Coronary artery (tissue), 2 donors: ENCODE data around the gene CCNA1.

Experiments
- DNase-seq: peaks from one replicate; pipeline ENCODE4 v3.0.0-alpha.2; 2017; ENCODE audit warnings: low spot score
- H3K27ac ChIP-seq, 2 donors: fragments of 200-600 bp; sonication (generic); one replicate each; pipeline ENCODE4 v1.5.1; 2016 to 2019
- H3K4me3 ChIP-seq: fragments of 200-600 bp; sonication (generic); 2 replicates; pipeline ENCODE4 v1.5.1; 2016; ENCODE audit warnings: mild to moderate bottlenecking, moderate library complexity
- CTCF ChIP-seq: fragments of 200-600 bp; sonication (generic); IDR thresholded peaks from one replicate; pipeline ENCODE4 v1.5.1; 2019; ENCODE audit warnings: antibody characterized with exemption

The CCNA1 gene

GRCh38 chr13:36450534-36450933, 18.2 kb downstream of the CCNA1 start:
- DNase-seq = no peak
- no peak overlapping the region for H3K27ac ChIP-seq

GRCh38 chr13:36453516-36453915, 21.2 kb downstream of the CCNA1 start:
- TF ChIP-seq CTCF = no peak
- H3K27ac ChIP-seq = no peak overlapping the region
- no peak overlapping the region for H3K4me3 ChIP-seq
- DNase-seq = no peak

More at GRCh38 chr13:36450534-36450933, 18.2 kb downstream of the CCNA1 start:
- TF ChIP-seq CTCF = no peak
- H3K4me3 ChIP-seq = no peak overlapping the region

- no peak overlapping the region for H3K27ac ChIP-seq
- no peak for TF ChIP-seq CTCF
- DNase-seq = no peak
- H3K4me3 ChIP-seq = no peak overlapping the region
Measured at GRCh38 chr13:36454121-36454520, 21.8 kb downstream of the CCNA1 start.

- no peak for DNase-seq
- no peak overlapping the region for H3K27ac ChIP-seq
- TF ChIP-seq CTCF = no peak
- H3K4me3 ChIP-seq = no peak overlapping the region
Measured at GRCh38 chr13:36454987-36455386, 22.7 kb downstream of the CCNA1 start.

GRCh38 chr13:36456577-36456976, 24.3 kb downstream of the CCNA1 start:
- TF ChIP-seq CTCF = no peak
- Histone ChIP-seq H3K27ac (no peak overlapping the region), H3K4me3 (no peak overlapping the region)
- DNase-seq = no peak

GRCh38 chr13:36461506-36461905, 29.2 kb downstream of the CCNA1 start:
- no peak for TF ChIP-seq CTCF
- H3K27ac ChIP-seq = no peak overlapping the region
- no peak overlapping the region for H3K4me3 ChIP-seq
- DNase-seq = no peak

GRCh38 chr13:36475468-36475867, 43.2 kb downstream of the CCNA1 start:
- Histone ChIP-seq H3K27ac (no peak overlapping the region), H3K4me3 (no peak overlapping the region)
- no peak for TF ChIP-seq CTCF
- no peak for DNase-seq
